ENCODE results near the gene IL1B. TPM values are rescaled to one million over a fixed set of nuclear protein-coding genes. Genes with fewer than 3 reads are reported as not detected.

The IL1B gene
- polyA plus RNA-seq, 3 donors from 2014 or later = 0.31 to 3.7 (median 1.3) TPM

DNA sequence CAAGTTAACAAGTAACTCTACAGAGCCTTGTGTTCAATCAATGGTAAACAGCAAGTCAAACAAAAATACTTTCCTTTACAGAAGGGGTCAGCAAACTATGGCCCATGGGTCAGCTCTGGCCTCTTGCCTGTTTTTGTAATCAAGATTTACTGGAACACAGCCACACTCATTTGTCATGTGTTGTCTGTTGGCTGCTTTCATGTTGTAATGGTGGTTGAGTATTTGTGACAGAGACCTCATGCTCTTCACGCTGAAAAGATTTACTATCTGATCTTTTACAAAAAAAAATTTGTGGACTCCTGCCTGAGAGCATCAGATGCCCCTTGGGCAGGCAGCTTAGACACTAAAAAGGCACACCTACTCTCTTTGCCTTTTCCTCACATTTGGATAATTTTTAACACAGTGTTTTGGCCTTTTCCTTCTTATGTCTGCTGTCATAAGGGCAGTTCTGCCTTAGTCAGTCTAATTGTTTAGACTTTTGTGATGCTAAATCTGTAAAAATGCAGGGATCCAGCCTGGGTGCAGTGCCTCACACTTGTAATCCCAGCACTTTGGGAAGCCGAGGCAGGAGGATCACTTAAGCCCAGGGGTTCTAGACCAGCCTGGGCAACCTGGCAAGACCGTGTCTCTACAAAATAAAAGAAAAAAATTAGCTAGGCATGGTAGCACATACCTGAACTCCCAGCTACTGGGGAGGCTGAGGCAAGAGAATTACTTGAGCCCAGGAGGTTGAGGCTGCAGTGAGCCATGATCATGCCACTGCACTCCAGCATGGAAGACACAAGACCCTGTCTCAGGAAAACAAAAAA, 18.3 kb downstream of the IL1B start:
- Mint-ChIP-seq H3K4me1 (peaks cover 21 to 29% of the 10 kb centered on the region in 2 donors), H3K9me3 (no peaks in the 10 kb centered on the region), H3K4me3 (no peak overlapping the region), H3K36me3 (no peaks in the 10 kb centered on the region), H3K27ac (no peak overlapping the region), H3K27me3 (ENCODE audit: low read depth in 3 of 3) (peaks cover 2 to 3% (median 2%) of the 10 kb centered on the region in 3 donors)
- DNase-seq = no peak

DNA sequence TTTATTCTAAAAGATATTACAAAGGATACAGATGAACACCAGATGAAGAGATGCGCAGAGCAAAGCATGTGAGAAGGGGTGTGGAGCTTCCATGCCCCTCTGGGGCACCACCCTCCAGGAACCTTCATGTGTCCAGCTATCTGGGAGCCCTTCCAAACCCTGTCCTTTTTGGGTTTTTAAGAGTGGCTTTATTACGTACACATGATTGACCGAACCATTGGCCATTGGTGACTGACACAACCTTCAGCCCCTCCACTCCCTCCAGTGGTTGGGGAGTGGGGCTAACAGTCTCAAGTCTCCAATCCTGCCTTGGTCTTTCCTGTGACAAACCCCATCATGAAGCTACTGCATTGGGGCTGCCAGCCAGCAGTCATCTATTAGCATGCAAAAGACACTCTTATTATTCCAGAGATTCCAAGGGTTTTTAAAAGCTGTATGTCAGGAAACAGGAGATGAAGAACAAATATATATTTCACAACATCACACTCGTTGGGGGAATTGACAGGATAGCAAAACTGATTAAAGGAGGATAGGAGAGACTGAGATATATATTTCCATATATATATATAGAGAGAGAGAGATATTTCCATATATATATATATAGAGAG, 19.4 kb downstream of the IL1B start:
- H3K4me3 Mint-ChIP-seq = no peak overlapping the region
- H3K36me3 Mint-ChIP-seq = no peaks in the 10 kb centered on the region
- no peak overlapping the region for H3K27ac Mint-ChIP-seq
- H3K4me1 Mint-ChIP-seq = peaks cover 15 to 24% of the 10 kb centered on the region in 2 donors
- DNase-seq = no peak
- H3K27me3 Mint-ChIP-seq (ENCODE audit: low read depth in 3 of 3) = peaks cover 0 to 2% (median 2%) of the 10 kb centered on the region in 3 donors
- no peaks in the 10 kb centered on the region for H3K9me3 Mint-ChIP-seq

DNA sequence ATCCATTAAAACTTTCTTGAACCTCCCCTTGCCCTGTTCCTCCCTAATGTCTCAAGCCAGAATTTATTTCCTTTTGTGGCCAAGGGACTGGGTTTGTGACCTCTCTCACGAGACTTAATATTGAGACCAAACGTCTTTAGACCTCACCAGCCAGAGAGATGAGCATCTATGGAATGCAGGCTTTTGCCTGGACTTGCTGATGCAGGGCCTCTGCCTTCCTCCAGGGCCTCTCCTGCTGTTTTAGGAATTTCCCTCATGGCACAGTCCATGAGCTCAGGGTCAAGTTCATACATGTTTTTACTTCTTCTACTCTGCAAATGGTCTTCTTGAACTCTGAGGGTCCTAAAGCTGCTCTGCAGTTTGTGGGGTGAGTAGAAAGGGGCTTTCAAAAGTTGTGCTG, 22.3 kb downstream of the IL1B start:
- Mint-ChIP-seq H3K36me3 (no peaks in the 10 kb centered on the region), H3K9me3 (no peaks in the 10 kb centered on the region), H3K27me3 (ENCODE audit: low read depth in 3 of 3) (peaks cover 0 to 4% (median 2%) of the 10 kb centered on the region in 3 donors), H3K4me1 (peaks cover 8 to 11% of the 10 kb centered on the region in 2 donors), H3K27ac (no peak overlapping the region), H3K4me3 (no peak overlapping the region)
- DNase-seq = no peak

DNA sequence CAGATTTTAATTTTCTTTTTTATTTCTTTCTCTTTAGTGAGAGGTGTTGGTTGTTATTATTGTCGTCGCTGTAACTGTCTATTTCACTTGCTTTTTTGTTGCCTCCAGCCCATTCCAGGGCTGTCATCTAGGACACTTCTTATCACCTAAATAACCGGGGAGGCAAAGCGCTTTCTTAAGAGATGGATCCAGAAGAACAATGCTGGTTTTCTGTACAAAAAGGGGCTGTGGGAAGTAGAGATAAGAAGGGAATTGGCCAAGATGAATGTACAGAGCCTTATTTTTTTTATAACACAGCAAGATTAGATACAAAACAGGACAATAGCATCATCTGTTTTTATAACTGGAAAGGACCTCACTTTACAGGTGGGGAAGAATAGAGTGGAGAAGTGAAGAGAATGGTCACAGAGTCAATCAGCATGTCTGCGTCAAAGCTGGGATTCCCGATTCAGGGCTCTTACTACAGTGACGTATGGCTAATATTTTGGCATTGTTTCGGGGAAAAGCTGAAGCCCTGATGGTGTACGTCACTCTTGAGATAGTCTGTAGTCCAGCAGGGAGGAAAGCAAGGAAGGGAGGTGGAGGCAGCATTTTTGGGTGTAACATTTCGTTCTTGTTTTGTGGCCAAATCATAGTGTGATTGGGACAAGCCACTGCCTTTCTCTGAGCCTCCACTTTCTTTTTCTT, 23.2 kb downstream of the IL1B start:
- Mint-ChIP-seq H3K27ac (no peak overlapping the region), H3K27me3 (ENCODE audit: low read depth in 3 of 3) (peaks cover 0 to 2% (median 0%) of the 10 kb centered on the region in 3 donors), H3K9me3 (no peaks in the 10 kb centered on the region), H3K4me3 (no peak overlapping the region), H3K4me1 (peaks cover 8 to 11% of the 10 kb centered on the region in 2 donors), H3K36me3 (no peaks in the 10 kb centered on the region)
- no peak for DNase-seq

DNA sequence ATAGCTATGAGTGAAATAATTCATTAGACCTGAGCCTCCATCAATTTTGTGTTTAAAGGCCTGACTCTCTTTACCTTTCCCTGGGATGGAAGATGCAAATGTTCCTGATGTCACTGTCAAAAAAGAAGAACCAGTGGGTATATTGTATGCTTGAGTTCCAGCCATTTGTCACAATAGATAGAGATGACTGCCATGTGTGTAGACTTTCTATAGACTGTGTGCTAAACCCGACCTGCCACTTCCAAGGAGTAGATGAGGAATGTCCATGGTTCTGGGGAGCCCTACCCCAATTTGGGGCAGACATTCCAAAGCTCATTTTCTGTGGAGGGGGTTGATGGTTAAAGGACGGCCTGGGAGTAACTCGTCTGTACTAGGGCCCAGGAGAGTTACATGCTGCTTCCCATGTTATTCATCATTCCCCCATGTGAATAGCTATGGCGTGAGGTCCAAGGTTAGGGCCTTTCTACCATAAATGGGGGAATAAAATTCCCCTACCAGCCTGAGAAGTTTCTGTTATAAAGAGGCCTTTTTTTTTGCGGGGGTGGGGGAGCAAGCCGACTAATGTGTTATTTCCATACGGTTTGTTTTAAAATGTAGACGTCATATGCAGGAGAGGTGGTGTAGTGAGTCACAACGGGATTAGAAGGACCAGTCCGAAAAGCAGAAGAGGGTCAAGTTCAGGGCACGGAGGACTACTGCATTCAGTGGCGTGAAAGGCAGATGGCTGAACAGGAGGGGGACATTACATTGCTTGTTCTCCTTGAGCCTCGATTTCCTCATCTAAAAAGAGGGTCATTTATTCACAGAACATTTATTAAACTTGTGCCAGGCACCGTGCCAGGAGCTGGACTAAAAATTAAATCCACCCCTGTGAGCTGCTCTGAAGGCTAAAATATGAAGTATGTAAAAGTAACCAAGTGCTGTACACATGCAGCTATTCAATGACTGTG, 24.0 kb downstream of the IL1B start:
- DNase-seq = no peak
- H3K4me1 Mint-ChIP-seq = peaks cover 8 to 11% of the 10 kb centered on the region in 2 donors
- peaks cover 0 to 2% (median 0%) of the 10 kb centered on the region in 3 donors for H3K36me3 Mint-ChIP-seq
- H3K9me3 Mint-ChIP-seq = peaks cover 0 to 2% (median 0%) of the 10 kb centered on the region in 6 donors
- H3K4me3 Mint-ChIP-seq = no peak overlapping the region
- peak overlapping the region in 1 of 6 donors; percentile 26 for H3K27ac Mint-ChIP-seq
- peaks cover 0 to 2% (median 0%) of the 10 kb centered on the region in 3 donors for H3K27me3 Mint-ChIP-seq (ENCODE audit: low read depth in 3 of 3)

DNA sequence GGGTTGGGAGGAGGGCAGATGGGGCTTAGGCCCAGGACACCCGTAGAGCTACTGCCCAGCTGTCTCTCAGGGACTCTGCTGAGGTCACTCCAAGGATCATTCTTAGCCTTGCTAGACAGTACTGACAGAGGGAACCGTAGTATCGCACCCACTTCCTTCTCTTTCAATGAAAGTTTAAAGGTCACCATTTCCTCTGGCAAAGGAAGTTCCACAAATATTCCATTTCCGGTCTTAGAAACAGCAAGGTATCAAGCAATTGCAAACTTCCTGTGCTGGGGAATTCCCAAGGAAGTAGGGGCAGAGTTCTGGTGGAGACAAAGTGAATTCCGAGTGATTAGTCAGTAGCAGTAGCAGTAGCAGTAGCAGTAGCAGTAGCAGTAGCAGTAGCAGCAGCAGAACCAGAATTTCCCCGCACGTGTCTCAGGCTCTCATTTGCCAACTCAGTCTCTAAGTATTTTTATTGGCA, 24.7 kb downstream of the IL1B start:
- peaks cover 0 to 3% (median 0%) of the 10 kb centered on the region in 3 donors for H3K36me3 Mint-ChIP-seq
- no peak for DNase-seq
- no peak overlapping the region for H3K4me3 Mint-ChIP-seq
- peaks cover 0 to 2% (median 0%) of the 10 kb centered on the region in 3 donors for H3K27me3 Mint-ChIP-seq (ENCODE audit: low read depth in 3 of 3)
- H3K9me3 Mint-ChIP-seq = peaks cover 0 to 6% (median 0%) of the 10 kb centered on the region in 6 donors
- H3K27ac Mint-ChIP-seq = peak overlapping the region in 1 of 6 donors; percentile 56
- peaks cover 8 to 11% of the 10 kb centered on the region in 2 donors for H3K4me1 Mint-ChIP-seq

DNA sequence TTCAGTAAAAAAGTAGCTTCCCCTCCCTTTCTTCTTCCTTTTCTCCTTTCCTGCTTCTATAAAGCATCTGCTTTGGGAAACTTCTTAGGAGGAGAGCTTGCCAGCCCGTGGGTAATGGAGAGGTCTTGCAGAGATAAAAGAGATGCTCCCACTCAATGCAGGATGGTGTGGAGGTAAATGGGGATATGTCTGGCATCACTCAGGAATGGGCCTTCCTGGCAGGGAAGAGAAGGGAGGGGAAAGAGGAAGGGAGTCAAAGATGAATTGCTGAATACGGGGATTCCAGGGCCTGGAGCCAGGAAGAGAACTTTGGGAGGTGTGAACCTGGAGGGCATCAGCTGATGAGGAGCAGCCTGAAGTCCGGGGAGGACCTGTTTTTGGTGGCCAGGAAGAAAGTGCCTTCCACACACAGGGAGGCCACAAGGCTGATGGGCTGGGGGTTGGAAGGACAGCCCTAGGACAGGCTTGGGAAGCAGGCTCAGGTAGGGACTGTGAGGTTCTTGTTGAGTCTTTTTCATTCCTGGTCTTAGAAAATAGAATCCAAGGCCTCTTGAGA, 25.2 kb downstream of the IL1B start:
- Mint-ChIP-seq H3K4me3 (no peak overlapping the region), H3K9me3 (peaks cover 0 to 6% (median 0%) of the 10 kb centered on the region in 6 donors), H3K4me1 (peaks cover 8 to 11% of the 10 kb centered on the region in 2 donors), H3K27me3 (ENCODE audit: low read depth in 3 of 3) (peaks cover 0 to 2% (median 1%) of the 10 kb centered on the region in 3 donors), H3K27ac (peak overlapping the region in 2 of 6 donors; percentile 4 to 19), H3K36me3 (peaks cover 0 to 3% (median 0%) of the 10 kb centered on the region in 3 donors)
- no peak for DNase-seq

DNA sequence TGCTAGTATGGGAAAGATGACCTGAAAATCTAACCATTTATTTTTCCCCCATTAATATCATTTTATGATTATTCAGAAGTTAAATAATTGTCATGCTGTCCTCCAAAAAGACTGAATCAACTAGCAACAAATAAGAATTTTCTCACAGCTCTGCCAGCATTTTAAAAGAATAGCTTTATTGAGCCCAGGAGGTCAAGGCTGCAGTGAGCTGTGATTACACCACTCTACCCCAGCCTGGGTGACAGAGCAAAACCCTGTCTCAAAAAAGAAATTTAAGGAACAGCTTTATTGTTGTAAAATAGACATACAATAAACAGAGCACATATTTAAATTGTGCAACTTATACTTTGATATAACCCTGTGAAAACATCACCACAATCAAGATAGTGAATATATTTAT, 27.5 kb downstream of the IL1B start:
- no peak for DNase-seq
- H3K9me3 Mint-ChIP-seq = peaks cover 0 to 6% (median 0%) of the 10 kb centered on the region in 6 donors
- H3K27me3 Mint-ChIP-seq (ENCODE audit: low read depth in 3 of 3) = peaks cover 0 to 4% (median 2%) of the 10 kb centered on the region in 3 donors
- no peak overlapping the region for H3K27ac Mint-ChIP-seq
- peaks cover 0 to 3% (median 0%) of the 10 kb centered on the region in 3 donors for H3K36me3 Mint-ChIP-seq
- no peak overlapping the region for H3K4me3 Mint-ChIP-seq
- H3K4me1 Mint-ChIP-seq = peaks cover 8 to 11% of the 10 kb centered on the region in 2 donors

DNA sequence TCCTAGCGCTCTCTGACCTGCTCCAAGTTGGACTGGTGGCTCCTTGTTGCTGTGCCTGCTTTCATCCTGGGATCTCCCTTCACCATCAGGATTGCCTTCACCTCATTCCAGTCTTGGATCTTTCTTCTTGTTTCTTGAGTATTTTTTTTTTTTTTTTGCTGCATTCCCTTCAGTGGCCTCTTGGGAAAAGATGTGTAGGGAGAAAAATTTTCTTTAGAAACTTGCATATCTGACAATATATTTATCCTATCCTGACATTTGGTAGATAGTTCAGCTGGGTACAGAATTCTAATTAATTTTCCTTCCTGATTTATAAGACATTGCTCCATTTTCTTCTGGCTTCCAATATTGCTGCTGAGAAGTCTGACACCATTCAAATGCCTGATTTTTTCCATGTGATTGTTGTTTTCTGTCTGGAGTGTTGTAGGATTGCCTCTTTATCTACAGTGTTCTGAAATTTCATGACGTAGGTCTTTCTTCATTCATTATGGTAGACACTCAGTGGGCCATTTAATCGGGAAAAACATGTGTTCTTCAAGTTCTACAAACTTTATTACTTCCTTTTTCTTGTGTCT, 29.3 kb downstream of the IL1B start:
- Mint-ChIP-seq H3K36me3 (peaks cover 0 to 3% (median 0%) of the 10 kb centered on the region in 3 donors), H3K27me3 (ENCODE audit: low read depth in 3 of 3) (peaks cover 0 to 4% (median 2%) of the 10 kb centered on the region in 3 donors)

DNA sequence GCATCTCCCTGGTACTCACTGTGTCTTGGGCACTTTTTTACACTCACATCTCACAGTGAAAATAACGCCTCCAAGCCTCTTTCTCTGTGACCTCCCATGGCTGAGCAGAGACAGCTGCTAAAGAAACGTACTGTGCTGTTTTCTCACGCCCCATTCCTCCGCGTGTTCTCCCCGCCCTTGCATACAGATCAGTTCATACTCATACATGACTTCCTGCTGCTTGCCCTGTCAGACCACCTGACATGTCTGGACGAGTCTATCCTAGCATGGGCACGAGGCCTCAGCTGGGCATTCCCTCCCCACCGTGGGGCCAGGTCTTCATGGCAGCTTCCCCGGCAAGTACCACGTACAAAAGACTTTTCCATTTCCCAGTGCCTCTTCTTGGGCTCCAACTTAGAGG, 31.0 kb downstream of the IL1B start:
- Mint-ChIP-seq H3K4me1 (no peaks in the 10 kb centered on the region), H3K9me3 (peaks cover 0 to 6% (median 0%) of the 10 kb centered on the region in 6 donors), H3K4me3 (no peak overlapping the region), H3K27ac (no peak overlapping the region), H3K36me3 (peaks cover 0 to 3% (median 1%) of the 10 kb centered on the region in 3 donors), H3K27me3 (ENCODE audit: low read depth in 3 of 3) (peaks cover 0 to 4% (median 2%) of the 10 kb centered on the region in 3 donors)
- DNase-seq = no peak

More for the DNA sequence above, 29.3 kb downstream of the IL1B start:
- peaks cover 7 to 11% of the 10 kb centered on the region in 2 donors for H3K4me1 Mint-ChIP-seq
- H3K4me3 Mint-ChIP-seq = no peak overlapping the region
- no peak overlapping the region for H3K27ac Mint-ChIP-seq
- DNase-seq = no peak
- peaks cover 0 to 6% (median 0%) of the 10 kb centered on the region in 6 donors for H3K9me3 Mint-ChIP-seq

DNA sequence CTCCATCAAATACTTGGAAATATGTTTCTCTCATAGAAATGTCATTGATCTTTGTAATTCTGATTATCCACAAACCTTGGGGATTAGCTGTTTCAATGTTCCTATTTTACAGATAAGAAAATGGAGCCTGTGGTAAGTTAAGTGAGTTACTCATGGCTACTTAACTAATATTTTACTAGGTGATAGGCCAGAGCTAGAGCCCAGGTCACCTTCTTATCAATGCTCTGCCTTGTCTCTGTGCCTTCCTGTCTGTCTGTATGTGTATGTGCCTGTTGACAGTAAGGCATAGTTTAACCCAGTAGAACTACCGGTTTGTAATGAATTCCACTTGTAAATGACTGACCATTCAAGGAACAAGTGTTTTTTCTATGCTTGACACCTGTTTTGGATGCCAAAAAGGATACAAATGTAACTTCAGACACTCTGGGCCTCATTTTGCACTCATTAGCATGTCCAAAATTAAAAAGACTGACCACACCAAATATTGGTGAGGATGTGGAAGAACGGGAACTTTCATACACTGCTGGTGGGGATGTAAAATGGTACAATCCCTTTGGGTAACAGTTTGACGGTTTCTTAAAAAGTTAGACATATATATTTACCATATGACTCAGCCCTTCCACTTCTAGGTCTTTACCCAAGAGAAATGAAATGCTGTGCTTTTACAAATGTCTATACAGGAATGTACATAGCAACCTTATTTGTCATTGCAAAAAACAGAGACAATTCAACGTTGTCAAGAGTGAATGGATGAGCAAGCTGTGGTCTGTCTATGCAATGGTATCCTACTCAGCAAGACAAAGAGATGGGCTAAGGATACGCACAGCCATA, 32.7 kb downstream of the IL1B start:
- Mint-ChIP-seq H3K9me3 (peaks cover 0 to 6% (median 0%) of the 10 kb centered on the region in 6 donors), H3K36me3 (peaks cover 0 to 3% (median 3%) of the 10 kb centered on the region in 3 donors), H3K4me3 (no peak overlapping the region), H3K27me3 (ENCODE audit: low read depth in 3 of 3) (peaks cover 0 to 4% (median 0%) of the 10 kb centered on the region in 3 donors), H3K27ac (no peak overlapping the region), H3K4me1 (peaks cover 0 to 7% of the 10 kb centered on the region in 2 donors)
- DNase-seq = no peak

All from immature natural killer cell (primary cell).